CD14-positive monocyte (primary cell): ENCODE measurements around the gene ISLR. TPM values are rescaled to one million over a fixed set of nuclear protein-coding genes. Genes with fewer than 3 reads are reported as not detected.
A peak's percentile ranks its signal among the peaks of the same experiment; 100 is the strongest.

Experiments used
- DNase-seq, 3 donors: peaks; one replicate each; pipeline ENCODE4 v3.0.0-alpha.2; 2011 to 2022
- H2AFZ ChIP-seq: 2 replicates; pipeline ENCODE4 v1.6.0; 2012; ENCODE audit warnings: mild to moderate bottlenecking, low read depth, low read length, inconsistent platforms; ENCODE audit not compliant: insufficient read depth, poor library complexity, severe bottlenecking
- H3K27ac ChIP-seq, 2 donors: 1 replicate in 1 of 2; 2 replicates in 1 of 2; pipeline ENCODE4 v1.5.1; 2012 to 2013; ENCODE audit warnings: low read length in 2 of 2, control low read depth in 1 of 2, inconsistent platforms in 1 of 2, low read depth in 1 of 2, mild to moderate bottlenecking in 1 of 2
- H3K27me3 ChIP-seq, 2 donors: one replicate each; pipeline versions ENCODE4 v1.6.0 to v1.6.1; 2011 to 2013; ENCODE audit warnings: low read length in 2 of 2; ENCODE audit not compliant: control insufficient read depth in 2 of 2, insufficient read depth in 2 of 2
- H3K36me3 ChIP-seq, 2 donors: replicated peaks in 1 of 2; 1 replicate in 1 of 2; 2 replicates in 1 of 2; pipeline versions ENCODE4 v1.5.1 to v1.6.1; 2012 to 2013; ENCODE audit warnings: low read length in 2 of 2, control low read depth in 1 of 2, inconsistent platforms in 1 of 2, mild to moderate bottlenecking in 1 of 2; ENCODE audit not compliant: insufficient read depth in 2 of 2, control insufficient read depth in 1 of 2
- H3K4me1 ChIP-seq, 2 donors: 1 replicate in 1 of 2; 2 replicates in 1 of 2; pipeline versions ENCODE4 v1.5.1 to v1.6.1; 2012 to 2013; ENCODE audit warnings: low read length in 2 of 2, control low read depth in 1 of 2, inconsistent platforms in 1 of 2, mild to moderate bottlenecking in 1 of 2, moderate library complexity in 1 of 2; ENCODE audit not compliant: insufficient read depth in 2 of 2, control insufficient read depth in 1 of 2
- H3K4me2 ChIP-seq: replicated peaks from 2 replicates; pipeline ENCODE3; 2012; ENCODE audit warnings: low read length, moderate library complexity, mild to moderate bottlenecking; ENCODE audit not compliant: poor library complexity, severe bottlenecking; ENCODE audit errors: extremely low read depth
- H3K4me3 ChIP-seq, 3 experiments: fragments of 200-600 bp in 1 of 3; sonication (generic) in 1 of 3; replicated peaks in 1 of 3; 1 replicate in 2 of 3; 2 replicates in 1 of 3; pipeline ENCODE4 v1.5.1; 2011 to 2013; ENCODE audit warnings: low read length in 3 of 3, mild to moderate bottlenecking in 3 of 3, control low read depth in 2 of 3, low read depth in 2 of 3, inconsistent platforms in 1 of 3, moderate library complexity in 1 of 3
- H3K79me2 ChIP-seq: 2 replicates; pipeline ENCODE4 v1.6.0; 2012; ENCODE audit warnings: mild to moderate bottlenecking, control low read depth, inconsistent platforms, low read length, moderate library complexity; ENCODE audit not compliant: insufficient read depth
- H3K9ac ChIP-seq: 2 replicates; pipeline ENCODE4 v1.6.0; 2017; ENCODE audit warnings: low read length, mild to moderate bottlenecking; ENCODE audit not compliant: insufficient read depth, poor library complexity, severe bottlenecking
- H3K9me3 ChIP-seq, 2 donors: replicated peaks in 1 of 2; 1 replicate in 1 of 2; 2 replicates in 1 of 2; pipeline versions ENCODE4 v1.5.1 to v1.6.1; 2012 to 2013; ENCODE audit warnings: low read length in 2 of 2, control low read depth in 1 of 2; ENCODE audit not compliant: control insufficient read depth in 1 of 2, insufficient read depth in 1 of 2
- H4K20me1 ChIP-seq: 2 replicates; pipeline ENCODE4 v1.6.0; 2012; ENCODE audit warnings: mild to moderate bottlenecking, low read length, control low read depth, moderate library complexity; ENCODE audit not compliant: insufficient read depth
- H3K27ac Mint-ChIP-seq, 7 donors: one replicate each; pipeline ENCODE4 v1.8.0; 2020; ENCODE audit warnings: mild to moderate bottlenecking in 7 of 7, mixed read lengths in 7 of 7, moderate library complexity in 6 of 7, inconsistent platforms in 2 of 7
- H3K27me3 Mint-ChIP-seq, 3 donors: one replicate each; pipeline ENCODE4 v1.8.0; 2021 to 2022; ENCODE audit warnings: low read depth in 3 of 3, mild to moderate bottlenecking in 3 of 3, mixed read lengths in 3 of 3, moderate library complexity in 3 of 3, inconsistent platforms in 1 of 3
- H3K36me3 Mint-ChIP-seq, 2 donors: one replicate each; pipeline ENCODE4 v1.8.0; 2020; ENCODE audit warnings: mixed read lengths in 2 of 2, inconsistent platforms in 1 of 2, mild to moderate bottlenecking in 1 of 2
- H3K4me1 Mint-ChIP-seq: one replicate; pipeline ENCODE4 v1.8.0; 2020; ENCODE audit warnings: mild to moderate bottlenecking, mixed read lengths
- H3K4me3 Mint-ChIP-seq, 2 donors: one replicate each; pipeline ENCODE4 v1.8.0; 2020; ENCODE audit warnings: mild to moderate bottlenecking in 2 of 2, mixed read lengths in 2 of 2, moderate library complexity in 1 of 2
- H3K9me3 Mint-ChIP-seq, 7 donors: one replicate each; pipeline ENCODE4 v1.8.0; 2020 to 2022; ENCODE audit warnings: mixed read lengths in 7 of 7, mild to moderate bottlenecking in 6 of 7, moderate library complexity in 6 of 7, inconsistent platforms in 2 of 7
- WGBS: methylation state at CpG from one replicate; pipeline ENCODE4 v1.1.5; 2013; ENCODE audit warnings: missing lambda C conversion rate; ENCODE audit not compliant: insufficient coverage; 5-methylcytosine and 5-hydroxymethylcytosine counted together
- intact Hi-C, 2 donors: fragments of 100-400 bp; cut with micrococcal nuclease; formaldehyde crosslinking; loops; one replicate each; pipeline versions ENCODE4 v1.15.0 to v1.15.1; 2023
- polyA minus RNA-seq: library from RNA; depleted of rRNA, polyadenylated mRNA; stranded (reverse); fragments of >200 nt; gene quantifications from 2 replicates; pipeline ENCODE4 v1.2.3, GENCODE V29; 2012
- polyA plus RNA-seq, 3 donors: library from polyadenylated mRNA; depleted of rRNA in 1 of 3; unstranded in 2 of 3; stranded (reverse) in 1 of 3; fragments of 300-500 nt in 2 of 3; fragments of >200 nt in 1 of 3; fragmentation: Illumina TruSeq in 2 of 3; gene quantifications; 1 replicate in 2 of 3; 2 replicates in 1 of 3; pipeline ENCODE4 v1.2.3, GENCODE V29; 2012 to 2021
- total RNA-seq, 12 experiments: library from RNA in 1 of 12; stranded (reverse) in 1 of 12; fragments of 120-200 nt in 1 of 12; gene quantifications; one replicate each; pipeline ENCODE4 v1.2.4 and lab custom pipeline; 2013 to 2026; ENCODE audit warnings: mixed read lengths in 6 of 12, inconsistent platforms in 1 of 12
- TF ChIP-seq, protein P1 (sequence below): fragments of 200-600 bp; IDR thresholded peaks from one replicate; pipeline ENCODE4 v1.8.0; 2022; ENCODE audit warnings: antibody characterized with exemption, mild to moderate bottlenecking

Gene ISLR, protein sequence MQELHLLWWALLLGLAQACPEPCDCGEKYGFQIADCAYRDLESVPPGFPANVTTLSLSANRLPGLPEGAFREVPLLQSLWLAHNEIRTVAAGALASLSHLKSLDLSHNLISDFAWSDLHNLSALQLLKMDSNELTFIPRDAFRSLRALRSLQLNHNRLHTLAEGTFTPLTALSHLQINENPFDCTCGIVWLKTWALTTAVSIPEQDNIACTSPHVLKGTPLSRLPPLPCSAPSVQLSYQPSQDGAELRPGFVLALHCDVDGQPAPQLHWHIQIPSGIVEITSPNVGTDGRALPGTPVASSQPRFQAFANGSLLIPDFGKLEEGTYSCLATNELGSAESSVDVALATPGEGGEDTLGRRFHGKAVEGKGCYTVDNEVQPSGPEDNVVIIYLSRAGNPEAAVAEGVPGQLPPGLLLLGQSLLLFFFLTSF
- 0.08 TPM for total RNA-seq (2013)
- polyA plus RNA-seq (not detected), polyA minus RNA-seq (not detected in 2 replicates), total RNA-seq (lab: John Stamatoyannopoulos, UW) (0 to 0.46 (median 0) reads per million in 11 experiments)

DNA sequence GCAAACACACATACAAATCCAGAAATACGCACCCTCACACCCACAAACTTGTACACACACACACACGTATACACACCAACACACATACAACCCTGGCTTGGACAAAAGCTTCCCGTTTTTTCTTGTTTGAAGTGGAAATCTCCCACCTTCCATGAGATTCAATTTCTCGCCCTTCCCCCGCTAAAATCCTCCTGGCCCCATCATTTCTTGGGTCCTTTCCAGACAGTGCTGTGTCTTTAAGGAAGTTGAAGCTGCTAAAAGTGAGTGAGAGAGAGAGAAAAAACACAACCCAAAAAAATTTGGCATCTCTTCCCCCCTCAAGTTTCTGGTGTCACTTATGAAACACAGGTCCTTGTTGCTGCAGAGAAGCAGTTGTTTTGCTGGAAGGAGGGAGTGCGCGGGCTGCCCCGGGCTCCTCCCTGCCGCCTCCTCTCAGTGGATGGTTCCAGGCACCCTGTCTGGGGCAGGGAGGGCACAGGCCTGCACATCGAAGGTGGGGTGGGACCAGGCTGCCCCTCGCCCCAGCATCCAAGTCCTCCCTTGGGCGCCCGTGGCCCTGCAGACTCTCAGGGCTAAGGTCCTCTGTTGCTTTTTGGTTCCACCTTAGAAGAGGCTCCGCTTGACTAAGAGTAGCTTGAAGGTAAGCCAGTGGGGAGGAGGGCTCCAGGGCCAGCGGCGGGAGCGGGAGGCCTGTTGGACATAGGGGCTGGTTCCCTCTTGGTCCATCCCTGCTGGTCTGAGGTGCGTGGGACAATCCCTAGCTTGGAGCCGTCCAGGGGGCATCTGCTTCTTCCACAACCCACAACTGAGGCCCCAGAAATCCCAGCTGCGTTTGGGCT lies at the start of gene ISLR:
Gene ISLR (plus strand): TSS at position 331 of the 839 bp plus-strand sequence. CDS start 1,149 bp downstream, outside the sequence.
- Mint-ChIP-seq H3K27me3 (peaks cover 8 to 14% (median 10%) of the 10 kb centered on the region in 3 donors), H3K36me3 (no peaks in the 10 kb centered on the region), H3K4me3 (no peak within 1 kb of the TSS), H3K9me3 (no peaks in the 10 kb centered on the region), H3K27ac (no peak within 1 kb of the TSS), H3K4me1 (no peaks in the 10 kb centered on the region)
- Histone ChIP-seq H3K4me3 (no peak within 1 kb of the TSS), H3K9ac (no peak within 1 kb of the TSS), H3K27me3 (no peaks in the 10 kb centered on the region), H3K79me2 (no peaks in the 10 kb centered on the region), H3K36me3 (no peaks in the 10 kb centered on the region), H3K4me1 (no peaks in the 10 kb centered on the region), H3K4me2 (no peak within 1 kb of the TSS), H4K20me1 (no peaks in the 10 kb centered on the region), H2AFZ (no peak within 1 kb of the TSS), H3K27ac (no peak within 1 kb of the TSS), H3K9me3 (no peaks in the 10 kb centered on the region)
- TF ChIP-seq, protein P1, sequence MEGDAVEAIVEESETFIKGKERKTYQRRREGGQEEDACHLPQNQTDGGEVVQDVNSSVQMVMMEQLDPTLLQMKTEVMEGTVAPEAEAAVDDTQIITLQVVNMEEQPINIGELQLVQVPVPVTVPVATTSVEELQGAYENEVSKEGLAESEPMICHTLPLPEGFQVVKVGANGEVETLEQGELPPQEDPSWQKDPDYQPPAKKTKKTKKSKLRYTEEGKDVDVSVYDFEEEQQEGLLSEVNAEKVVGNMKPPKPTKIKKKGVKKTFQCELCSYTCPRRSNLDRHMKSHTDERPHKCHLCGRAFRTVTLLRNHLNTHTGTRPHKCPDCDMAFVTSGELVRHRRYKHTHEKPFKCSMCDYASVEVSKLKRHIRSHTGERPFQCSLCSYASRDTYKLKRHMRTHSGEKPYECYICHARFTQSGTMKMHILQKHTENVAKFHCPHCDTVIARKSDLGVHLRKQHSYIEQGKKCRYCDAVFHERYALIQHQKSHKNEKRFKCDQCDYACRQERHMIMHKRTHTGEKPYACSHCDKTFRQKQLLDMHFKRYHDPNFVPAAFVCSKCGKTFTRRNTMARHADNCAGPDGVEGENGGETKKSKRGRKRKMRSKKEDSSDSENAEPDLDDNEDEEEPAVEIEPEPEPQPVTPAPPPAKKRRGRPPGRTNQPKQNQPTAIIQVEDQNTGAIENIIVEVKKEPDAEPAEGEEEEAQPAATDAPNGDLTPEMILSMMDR = no peak
- WGBS = 51% methylated on average over 10 of the region's 20 CpGs
- DNase-seq = peak in 1 of 3 donors; percentile 0
- intact Hi-C loops = no loop called here

DNA sequence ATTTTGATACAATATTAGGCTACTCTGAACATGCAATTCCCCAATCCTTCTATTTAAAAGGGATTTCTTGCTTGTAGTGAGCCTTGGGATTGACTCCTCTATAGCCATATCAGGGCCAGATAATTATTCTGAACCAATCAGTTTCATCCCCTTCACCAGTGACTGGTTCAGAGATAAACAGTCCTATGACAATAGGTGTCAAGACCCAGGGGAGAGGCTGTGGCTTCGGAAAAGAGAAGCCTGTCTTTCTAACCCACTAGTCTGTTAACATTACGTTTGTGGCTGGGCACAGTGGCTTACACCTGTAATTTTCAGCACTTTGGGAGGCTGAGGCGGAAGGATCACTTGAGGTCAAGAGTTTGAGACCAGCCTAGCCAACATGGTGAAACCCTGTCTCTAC lies 49.3 kb upstream of the ISLR start:
- Histone ChIP-seq H3K4me1 (peaks cover 7 to 8% of the 10 kb centered on the region in 2 donors), H3K36me3 (no peaks in the 10 kb centered on the region), H2AFZ (no peak overlapping the region), H3K4me3 (no peak overlapping the region), H3K27ac (no peak overlapping the region), H4K20me1 (no peaks in the 10 kb centered on the region), H3K9ac (no peak overlapping the region), H3K79me2 (no peaks in the 10 kb centered on the region), H3K27me3 (peaks cover 14 to 36% of the 10 kb centered on the region in 2 donors), H3K4me2 (no peak overlapping the region), H3K9me3 (peaks cover 0 to 9% of the 10 kb centered on the region in 2 donors)
- Mint-ChIP-seq H3K4me1 (peaks cover 7% of the 10 kb centered on the region), H3K36me3 (no peaks in the 10 kb centered on the region), H3K27ac (no peak overlapping the region), H3K9me3 (peaks cover 0 to 11% (median 0%) of the 10 kb centered on the region in 7 donors), H3K4me3 (no peak overlapping the region), H3K27me3 (peaks cover 48 to 63% (median 58%) of the 10 kb centered on the region in 3 donors)
- intact Hi-C loops = no loop called here
- 89% methylated on average over 3 of the region's 3 CpGs for WGBS
- TF ChIP-seq, protein P1 = no peak
- DNase-seq = no peak
